RWPE2 (cell line): ENCODE data around the gene GNAI1.
A peak's percentile ranks its signal among the peaks of the same experiment; 100 is the strongest.

Source experiments
- ATAC-seq: fragments of 200-7000 bp; cut with Tn5 transposase; 3 replicates; pipeline ENCODE4 v1.9.1; 2021; ENCODE audit warnings: low read depth
- DNase-seq: peaks from one replicate; pipeline ENCODE4 v3.0.0-alpha.2; 2020; ENCODE audit warnings: low spot score
- H3K27ac ChIP-seq: fragments of 450-650 bp; 2 replicates; pipeline ENCODE4 v1.5.1; 2017; ENCODE audit warnings: mild to moderate bottlenecking; ENCODE audit not compliant: poor library complexity, severe bottlenecking
- H3K27me3 ChIP-seq: fragments of 250-450 bp; sonication (Bioruptor Pico); 2 replicates; pipeline ENCODE4 v1.5.1; 2021; ENCODE audit warnings: mild to moderate bottlenecking, moderate library complexity; ENCODE audit not compliant: insufficient read depth, poor library complexity, severe bottlenecking
- H3K36me3 ChIP-seq: fragments of 250-450 bp; sonication (Bioruptor Pico); 2 replicates; pipeline ENCODE4 v1.5.1; 2020; ENCODE audit warnings: low read depth, mild to moderate bottlenecking, moderate library complexity
- H3K4me1 ChIP-seq: fragments of 250-450 bp; sonication (Bioruptor Pico); 2 replicates; pipeline ENCODE4 v1.5.1; 2021; ENCODE audit warnings: mild to moderate bottlenecking, moderate library complexity; ENCODE audit not compliant: insufficient read depth, poor library complexity, severe bottlenecking
- H3K4me3 ChIP-seq: fragments of 250-450 bp; sonication (Bioruptor Pico); 2 replicates; pipeline ENCODE4 v1.5.1; 2021; ENCODE audit warnings: mild to moderate bottlenecking, moderate library complexity; ENCODE audit not compliant: severe bottlenecking
- H3K9me3 ChIP-seq: fragments of 250-450 bp; sonication (Bioruptor Pico); 2 replicates; pipeline ENCODE4 v1.5.1; 2021; ENCODE audit warnings: mild to moderate bottlenecking, moderate library complexity; ENCODE audit not compliant: severe bottlenecking
- CTCF ChIP-seq: fragments of 450-650 bp; IDR thresholded peaks from one replicate; pipeline ENCODE4 v1.5.1; 2017; ENCODE audit warnings: mild to moderate bottlenecking, moderate library complexity; ENCODE audit not compliant: poor library complexity, severe bottlenecking

The GNAI1 gene

GRCh38 chr7:80089366-80089765 lies 45.3 kb upstream of the GNAI1 start:
- DNase-seq (no peak), ATAC-seq (0 out of 3 replicates have a peak, but pooled peaks have one; percentile 31)
- Histone ChIP-seq H3K4me1 (peaks cover 10% of the 10 kb centered on the region), H3K27ac (no peak overlapping the region), H3K36me3 (no peaks in the 10 kb centered on the region), H3K27me3 (no peaks in the 10 kb centered on the region), H3K9me3 (no peaks in the 10 kb centered on the region), H3K4me3 (no peak overlapping the region)
- TF ChIP-seq CTCF, result no peak

GRCh38 chr7:80093349-80093748 lies 41.3 kb upstream of the GNAI1 start:
- ATAC-seq, result no peak
- no peak for TF ChIP-seq CTCF
- Histone ChIP-seq H3K4me3 (no peak overlapping the region), H3K27ac (no peak overlapping the region), H3K9me3 (no peaks in the 10 kb centered on the region), H3K4me1 (peaks cover 7% of the 10 kb centered on the region), H3K36me3 (no peaks in the 10 kb centered on the region), H3K27me3 (no peaks in the 10 kb centered on the region)
- no peak for DNase-seq

GRCh38 chr7:80095545-80095944 lies 39.1 kb upstream of the GNAI1 start:
- Histone ChIP-seq H3K27ac (no peak overlapping the region), H3K36me3 (no peaks in the 10 kb centered on the region), H3K4me1 (no peaks in the 10 kb centered on the region), H3K9me3 (no peaks in the 10 kb centered on the region), H3K27me3 (no peaks in the 10 kb centered on the region), H3K4me3 (no peak overlapping the region)
- ATAC-seq (no peak), DNase-seq (no peak)
- TF ChIP-seq CTCF, result peak; percentile 75

GRCh38 chr7:80097756-80098155 lies 36.9 kb upstream of the GNAI1 start:
- Histone ChIP-seq H3K36me3 (no peaks in the 10 kb centered on the region), H3K4me3 (no peak overlapping the region), H3K27ac (no peak overlapping the region), H3K27me3 (no peaks in the 10 kb centered on the region), H3K4me1 (no peaks in the 10 kb centered on the region), H3K9me3 (no peaks in the 10 kb centered on the region)
- ATAC-seq (no peak), DNase-seq (no peak)
- no peak for TF ChIP-seq CTCF

- no peak for TF ChIP-seq CTCF
- no peaks in the 10 kb centered on the region for H3K4me1 ChIP-seq
- H3K9me3 ChIP-seq, result no peaks in the 10 kb centered on the region
- no peaks in the 10 kb centered on the region for H3K36me3 ChIP-seq
- DNase-seq (no peak), ATAC-seq (no peak)
- no peaks in the 10 kb centered on the region for H3K27me3 ChIP-seq
- H3K4me3 ChIP-seq, result no peak overlapping the region
- no peak overlapping the region for H3K27ac ChIP-seq
Observed at GRCh38 chr7:80098795-80099194, 35.8 kb upstream of the GNAI1 start.
